Mesothelial cell of epicardium (in vitro differentiated cells): ENCODE data around the gene PRXL2A. TPM values are rescaled to one million over a fixed set of nuclear protein-coding genes. Genes with fewer than 3 reads are reported as not detected.

Experiments
- DNase-seq, 2 experiments: peaks; one replicate each; pipeline ENCODE4 v3.0.0; 2021; ENCODE audit warnings: low spot score in 2 of 2; ENCODE audit not compliant: unreplicated experiment in 2 of 2
- H3K27ac Mint-ChIP-seq: 2 replicates; pipeline ENCODE4 v1.8.0; 2021; ENCODE audit warnings: mixed read lengths
- H3K27me3 Mint-ChIP-seq: 2 replicates; pipeline ENCODE4 v1.8.0; 2021; ENCODE audit warnings: low read depth, mixed read lengths
- H3K36me3 Mint-ChIP-seq: 2 replicates; pipeline ENCODE4 v1.8.0; 2021; ENCODE audit warnings: mixed read lengths
- H3K4me1 Mint-ChIP-seq: 2 replicates; pipeline ENCODE4 v1.8.0; 2021; ENCODE audit warnings: mixed read lengths
- H3K4me3 Mint-ChIP-seq: 2 replicates; pipeline ENCODE4 v1.8.0; 2021; ENCODE audit warnings: mild to moderate bottlenecking, moderate library complexity, mixed read lengths
- H3K9me3 Mint-ChIP-seq: 2 replicates; pipeline ENCODE4 v1.8.0; 2021; ENCODE audit warnings: mixed read lengths
- total RNA-seq: library from RNA; stranded (reverse); gene quantifications from 3 replicates; pipeline ENCODE4 v1.2.1, GENCODE V29; 2021
- TF ChIP-seq, protein P1 (sequence below): fragments of 200-600 bp; sonication (generic); IDR thresholded peaks from one replicate; pipeline ENCODE4 v1.5.0; 2021; ENCODE audit warnings: antibody characterized with exemption; ENCODE audit not compliant: unreplicated experiment

The PRXL2A gene
- total RNA-seq, 1 donor from 2014 or later: 93.9 TPM

DNA sequence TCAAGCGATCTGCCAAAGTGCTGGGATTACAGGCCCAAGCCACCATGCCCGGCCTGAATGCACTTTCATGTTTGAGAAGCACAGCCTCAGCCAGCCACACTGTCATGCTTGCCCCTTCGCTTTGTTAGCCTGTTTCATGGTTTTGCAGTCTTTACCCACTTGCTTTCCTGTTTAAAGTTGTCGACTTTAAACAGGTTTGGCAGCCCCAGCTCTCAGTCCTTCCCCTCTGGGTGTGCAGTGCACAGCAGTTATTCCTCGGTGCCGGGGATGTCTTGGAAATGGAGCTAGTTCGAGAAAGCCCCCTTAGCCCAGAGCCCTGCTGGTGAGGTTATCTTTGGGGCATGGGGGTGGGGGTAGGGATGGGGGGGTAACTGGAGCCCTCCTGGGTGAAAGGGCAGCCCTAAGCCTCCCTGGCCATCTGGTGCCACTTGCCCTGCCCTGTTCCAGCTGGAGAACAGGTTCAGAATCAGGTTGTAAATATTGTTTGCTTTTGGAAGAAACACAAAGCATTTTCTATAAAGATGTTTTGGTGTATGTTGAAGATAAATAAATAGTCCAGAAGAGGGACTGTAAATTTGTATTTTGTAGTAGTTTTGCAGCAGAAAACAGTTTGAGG, 60.6 kb downstream of the PRXL2A start:
- H3K27ac Mint-ChIP-seq: peak overlapping the region; percentile 89

DNA sequence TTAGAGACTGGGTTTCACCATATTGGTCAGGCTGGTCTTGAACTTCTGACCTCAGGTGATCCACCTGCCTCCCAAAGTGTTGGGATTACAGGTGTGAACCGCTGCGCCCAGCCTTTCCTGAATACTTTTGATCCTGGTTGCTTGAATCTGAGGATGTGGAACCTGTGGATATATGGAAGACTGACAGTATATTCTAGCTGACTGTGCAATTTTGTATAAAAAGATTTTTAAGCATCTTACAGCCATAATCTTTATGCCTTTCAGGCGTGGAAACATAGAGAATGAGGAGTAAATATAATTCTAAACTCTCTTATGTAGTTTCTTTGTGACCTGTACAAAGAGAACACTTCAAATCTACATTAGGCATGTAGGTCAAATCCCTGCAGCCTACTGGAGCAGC, 61.9 kb downstream of the PRXL2A start:
- Mint-ChIP-seq H3K4me3 (no peak overlapping the region), H3K9me3 (no peaks in the 10 kb centered on the region), H3K27me3 (no peaks in the 10 kb centered on the region), H3K27ac (no peak overlapping the region), H3K4me1 (peaks cover 72% of the 10 kb centered on the region), H3K36me3 (peaks cover 5% of the 10 kb centered on the region)
- TF ChIP-seq, protein P1, sequence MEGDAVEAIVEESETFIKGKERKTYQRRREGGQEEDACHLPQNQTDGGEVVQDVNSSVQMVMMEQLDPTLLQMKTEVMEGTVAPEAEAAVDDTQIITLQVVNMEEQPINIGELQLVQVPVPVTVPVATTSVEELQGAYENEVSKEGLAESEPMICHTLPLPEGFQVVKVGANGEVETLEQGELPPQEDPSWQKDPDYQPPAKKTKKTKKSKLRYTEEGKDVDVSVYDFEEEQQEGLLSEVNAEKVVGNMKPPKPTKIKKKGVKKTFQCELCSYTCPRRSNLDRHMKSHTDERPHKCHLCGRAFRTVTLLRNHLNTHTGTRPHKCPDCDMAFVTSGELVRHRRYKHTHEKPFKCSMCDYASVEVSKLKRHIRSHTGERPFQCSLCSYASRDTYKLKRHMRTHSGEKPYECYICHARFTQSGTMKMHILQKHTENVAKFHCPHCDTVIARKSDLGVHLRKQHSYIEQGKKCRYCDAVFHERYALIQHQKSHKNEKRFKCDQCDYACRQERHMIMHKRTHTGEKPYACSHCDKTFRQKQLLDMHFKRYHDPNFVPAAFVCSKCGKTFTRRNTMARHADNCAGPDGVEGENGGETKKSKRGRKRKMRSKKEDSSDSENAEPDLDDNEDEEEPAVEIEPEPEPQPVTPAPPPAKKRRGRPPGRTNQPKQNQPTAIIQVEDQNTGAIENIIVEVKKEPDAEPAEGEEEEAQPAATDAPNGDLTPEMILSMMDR: no peak
- no peak for DNase-seq

More for the DNA sequence above, 60.6 kb downstream of the PRXL2A start:
- TF ChIP-seq, protein P1: no peak
- Mint-ChIP-seq H3K9me3 (no peaks in the 10 kb centered on the region), H3K4me1 (peaks cover 78% of the 10 kb centered on the region), H3K27me3 (no peaks in the 10 kb centered on the region), H3K36me3 (peaks cover 3% of the 10 kb centered on the region), H3K4me3 (no peak overlapping the region)
- no peak for DNase-seq

DNA sequence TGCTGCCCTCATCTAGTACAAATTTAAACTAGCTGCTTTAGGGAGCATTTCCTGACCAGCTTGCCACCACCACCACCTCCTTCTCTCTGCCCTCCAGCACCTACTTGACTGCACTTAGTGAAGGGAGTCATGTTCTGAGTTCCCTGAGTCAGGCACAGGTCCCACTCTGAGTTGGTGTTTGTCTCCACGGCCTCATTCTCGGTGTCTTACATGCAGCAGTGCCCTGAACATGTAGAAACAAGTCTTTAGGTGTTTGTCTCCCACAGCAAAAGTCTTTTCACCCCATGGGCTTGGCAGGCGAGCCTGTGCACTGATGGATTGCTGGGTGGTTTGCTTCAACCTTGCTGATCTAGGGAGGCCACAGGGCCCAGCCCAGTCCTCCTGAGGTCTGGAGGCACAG, 62.6 kb downstream of the PRXL2A start:
- Mint-ChIP-seq H3K36me3 (peaks cover 7% of the 10 kb centered on the region), H3K27ac (peak overlapping the region; percentile 89), H3K9me3 (no peaks in the 10 kb centered on the region), H3K4me1 (peaks cover 64% of the 10 kb centered on the region), H3K27me3 (no peaks in the 10 kb centered on the region), H3K4me3 (no peak overlapping the region)
- DNase-seq: no peak
- TF ChIP-seq, protein P1: no peak

DNA sequence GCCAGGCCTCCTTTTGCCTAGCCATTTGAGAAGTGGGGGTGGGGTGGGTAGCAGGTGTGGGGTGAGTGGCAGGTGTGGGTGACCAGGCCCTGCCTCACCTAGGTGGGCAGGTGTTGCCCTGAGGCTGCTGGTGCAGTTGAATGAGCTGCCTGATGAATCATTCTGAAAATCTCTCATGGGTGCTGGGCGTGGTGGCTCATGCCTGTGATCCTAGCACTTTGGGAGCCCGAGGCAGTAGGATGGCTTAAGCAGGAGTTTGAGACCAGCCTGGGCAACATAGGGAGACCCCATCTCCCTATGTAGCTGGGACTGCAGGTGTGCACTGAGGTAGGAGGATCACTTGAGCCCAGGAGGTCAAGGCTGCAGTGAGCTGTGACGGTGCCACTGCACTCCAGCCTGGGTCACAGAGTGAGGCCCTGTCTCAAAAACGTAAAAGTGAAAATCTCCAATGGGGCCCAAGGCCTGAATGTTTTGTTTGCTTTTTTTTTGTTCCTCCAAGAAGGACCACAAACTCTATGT, 63.4 kb downstream of the PRXL2A start:
- TF ChIP-seq, protein P1: no peak
- Mint-ChIP-seq H3K4me3 (no peak overlapping the region), H3K27ac (peak overlapping the region; percentile 66), H3K36me3 (peaks cover 7% of the 10 kb centered on the region), H3K4me1 (peaks cover 58% of the 10 kb centered on the region), H3K27me3 (no peaks in the 10 kb centered on the region), H3K9me3 (no peaks in the 10 kb centered on the region)
- DNase-seq: no peak

DNA sequence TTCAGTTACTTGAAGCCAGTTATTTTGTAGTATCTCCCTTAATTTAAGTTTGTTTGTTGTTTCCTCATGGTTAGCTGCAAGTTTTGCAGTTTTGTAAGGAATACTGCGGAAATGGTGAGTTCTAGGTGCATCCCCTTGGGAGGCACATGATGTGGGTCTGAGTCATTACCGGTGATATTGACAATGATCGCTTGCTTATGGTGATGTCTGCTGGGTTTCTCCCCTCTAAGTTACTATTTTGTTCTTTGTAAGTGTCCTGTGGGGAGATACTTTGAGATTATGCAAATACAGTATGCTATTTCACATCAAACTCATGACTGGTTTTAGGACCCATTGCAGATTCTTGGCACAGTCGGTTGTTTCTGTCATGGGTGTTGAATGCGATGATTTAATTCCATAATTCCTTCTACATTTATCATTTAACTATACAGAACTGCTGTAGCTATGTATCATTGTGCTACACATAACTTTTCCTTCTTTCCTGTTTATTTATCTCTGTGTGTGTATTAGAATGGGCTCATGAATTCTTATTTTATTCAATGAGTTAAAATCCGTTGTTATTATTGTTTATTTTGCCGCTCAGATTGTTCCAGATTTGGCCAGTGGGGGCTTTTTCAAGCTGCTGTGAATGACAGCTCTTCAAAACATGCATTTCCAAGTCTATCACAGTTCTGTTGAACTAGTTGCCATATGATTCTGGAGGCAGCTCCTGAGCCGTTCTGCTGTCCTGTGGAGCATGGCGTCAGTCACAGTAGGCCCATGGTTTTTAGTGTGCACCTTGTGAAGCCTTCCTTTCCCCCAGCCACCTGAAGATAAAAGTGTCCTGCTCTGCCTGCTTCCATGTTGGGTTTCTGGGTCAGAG, 64.1 kb downstream of the PRXL2A start:
- Mint-ChIP-seq H3K4me1 (peaks cover 51% of the 10 kb centered on the region), H3K27me3 (no peaks in the 10 kb centered on the region), H3K36me3 (peaks cover 12% of the 10 kb centered on the region), H3K9me3 (peaks cover 5% of the 10 kb centered on the region), H3K27ac (peak overlapping the region; percentile 66), H3K4me3 (no peak overlapping the region)
- DNase-seq: no peak
- TF ChIP-seq, protein P1: no peak
